ENCODE data around the gene THSD4.
"Not testable (repeated sequence)": the region's sequence is repeated elsewhere in the genome, so short reads cannot be mapped to it uniquely, and the experiment has no call there.

Gene THSD4

GRCh38 chr15:71716990-71717389 is 601.7 kb downstream of the THSD4 start:
- no peaks in the 10 kb centered on the region for H3K9me3 ChIP-seq (ENCODE audit: insufficient read depth, low read depth, low read length)
- no peaks in the 10 kb centered on the region for H3K9me2 ChIP-seq (replicated peaks; ENCODE audit: low read depth, low read length)
- no peak overlapping the region for H3K9ac ChIP-seq (ENCODE audit: low read depth, low read length, poor library complexity, severe bottlenecking)
- TF ChIP-seq CTCF (conservative IDR thresholded peaks at IDR 0.05; ENCODE audit: low read length): no peak
- TF ChIP-seq EZH2phosphoT487 (IDR thresholded peaks at IDR 0.05; ENCODE audit: borderline replicate concordance): no peak
- H3K4me1 ChIP-seq (ENCODE audit: insufficient read depth, low read length, poor library complexity, severe bottlenecking): no peaks in the 10 kb centered on the region
- H3K4me3 ChIP-seq (ENCODE audit: low read length, poor library complexity, severe bottlenecking): no peak overlapping the region
- H3K27me3 ChIP-seq (ENCODE audit: insufficient read depth, low read length, poor library complexity, severe bottlenecking): no peaks in the 10 kb centered on the region
- no peaks in the 10 kb centered on the region for H4K20me1 ChIP-seq (ENCODE audit: insufficient read depth, low read length, poor library complexity, severe bottlenecking)
- H3K4me2 ChIP-seq (ENCODE audit: low read depth, low read length, poor library complexity, severe bottlenecking): no peak overlapping the region
- H3K79me2 ChIP-seq (ENCODE audit: insufficient read depth, low read length): no peaks in the 10 kb centered on the region
- H3F3A ChIP-seq (ENCODE audit: low read depth): no peaks in the 10 kb centered on the region
- no peak overlapping the region for H2AFZ ChIP-seq (ENCODE audit: low read length)
- no peaks in the 10 kb centered on the region for H3K36me3 ChIP-seq (ENCODE audit: insufficient read depth, low read length)

GRCh38 chr15:71718116-71718910 is 603.0 kb downstream of the THSD4 start:
- no peak overlapping the region for H2AFZ ChIP-seq (ENCODE audit: low read length)
- no peaks in the 10 kb centered on the region for H3K9me3 ChIP-seq (ENCODE audit: insufficient read depth, low read depth, low read length)
- TF ChIP-seq CTCF (conservative IDR thresholded peaks at IDR 0.05; ENCODE audit: low read length): no peak
- TF ChIP-seq EZH2phosphoT487 (IDR thresholded peaks at IDR 0.05; ENCODE audit: borderline replicate concordance): no peak

GRCh38 chr15:71723344-71723743 is 608.1 kb downstream of the THSD4 start:
- Histone ChIP-seq H3K9me2 (replicated peaks; ENCODE audit: low read depth, low read length) (no peaks in the 10 kb centered on the region), H3K36me3 (ENCODE audit: insufficient read depth, low read length) (no peaks in the 10 kb centered on the region), H3K79me2 (ENCODE audit: insufficient read depth, low read length) (no peaks in the 10 kb centered on the region), H3F3A (ENCODE audit: low read depth) (no peaks in the 10 kb centered on the region), H2AFZ (ENCODE audit: low read length) (no peak overlapping the region), H3K4me1 (ENCODE audit: insufficient read depth, low read length, poor library complexity, severe bottlenecking) (no peaks in the 10 kb centered on the region), H3K9me3 (ENCODE audit: insufficient read depth, low read depth, low read length) (no peaks in the 10 kb centered on the region), H3K9ac (ENCODE audit: low read depth, low read length, poor library complexity, severe bottlenecking) (no peak overlapping the region), H4K20me1 (ENCODE audit: insufficient read depth, low read length, poor library complexity, severe bottlenecking) (no peaks in the 10 kb centered on the region), H3K4me3 (ENCODE audit: low read length, poor library complexity, severe bottlenecking) (no peak overlapping the region), H3K27me3 (ENCODE audit: insufficient read depth, low read length, poor library complexity, severe bottlenecking) (no peaks in the 10 kb centered on the region), H3K4me2 (ENCODE audit: low read depth, low read length, poor library complexity, severe bottlenecking) (no peak overlapping the region)
- TF ChIP-seq CTCF (conservative IDR thresholded peaks at IDR 0.05; ENCODE audit: low read length) (no peak), EZH2phosphoT487 (IDR thresholded peaks at IDR 0.05; ENCODE audit: borderline replicate concordance) (no peak)

More at GRCh38 chr15:71718116-71718910, 603.0 kb downstream of the THSD4 start:
- Histone ChIP-seq H3K9me2 (replicated peaks; ENCODE audit: low read depth, low read length) (no peaks in the 10 kb centered on the region), H3K4me3 (ENCODE audit: low read length, poor library complexity, severe bottlenecking) (no peak overlapping the region), H3F3A (ENCODE audit: low read depth) (no peaks in the 10 kb centered on the region), H3K9ac (ENCODE audit: low read depth, low read length, poor library complexity, severe bottlenecking) (no peak overlapping the region), H3K79me2 (ENCODE audit: insufficient read depth, low read length) (no peaks in the 10 kb centered on the region), H3K36me3 (ENCODE audit: insufficient read depth, low read length) (no peaks in the 10 kb centered on the region), H3K4me2 (ENCODE audit: low read depth, low read length, poor library complexity, severe bottlenecking) (no peak overlapping the region), H3K27me3 (ENCODE audit: insufficient read depth, low read length, poor library complexity, severe bottlenecking) (no peaks in the 10 kb centered on the region), H3K4me1 (ENCODE audit: insufficient read depth, low read length, poor library complexity, severe bottlenecking) (no peaks in the 10 kb centered on the region), H4K20me1 (ENCODE audit: insufficient read depth, low read length, poor library complexity, severe bottlenecking) (no peaks in the 10 kb centered on the region)

DNA sequence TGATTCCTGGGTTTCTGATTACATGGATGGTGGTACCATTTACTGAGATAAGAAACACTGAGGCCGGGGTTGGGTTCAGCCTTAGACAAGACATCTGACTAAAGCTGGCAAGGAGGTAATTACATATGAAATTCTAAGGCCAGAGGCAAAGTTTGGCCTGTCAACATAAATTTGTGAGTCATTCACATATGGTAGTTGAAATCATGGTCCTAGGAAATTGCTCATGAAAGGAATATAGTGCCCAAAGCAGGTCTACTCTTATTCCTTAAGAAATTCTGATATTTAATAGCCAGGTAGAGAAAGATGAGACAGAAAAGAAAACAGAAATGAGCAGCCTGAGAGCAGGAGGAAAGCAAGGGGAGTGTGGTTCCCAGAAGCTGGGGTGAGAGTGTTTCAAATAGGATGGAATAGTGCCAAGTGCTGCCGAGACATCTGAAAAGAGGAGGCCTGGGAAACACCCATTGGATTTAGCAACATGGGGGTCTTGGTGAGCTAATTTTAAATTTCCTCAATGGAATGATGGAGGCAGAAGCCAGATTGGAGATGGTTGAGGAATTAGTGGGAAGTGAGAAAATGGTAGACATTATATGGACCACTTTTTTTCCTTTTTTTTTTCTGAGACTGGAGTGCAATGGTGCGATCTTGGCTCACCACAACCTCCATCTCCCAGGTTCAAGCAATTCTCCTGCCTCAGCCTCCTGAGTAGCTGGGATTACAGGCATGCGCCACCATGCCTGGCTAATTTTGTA is 610.1 kb downstream of the THSD4 start:
- H3K4me3 ChIP-seq (ENCODE audit: low read length, poor library complexity, severe bottlenecking); H3F3A ChIP-seq (ENCODE audit: low read depth); H3K9me2 ChIP-seq (replicated peaks; ENCODE audit: low read depth, low read length); H3K4me2 ChIP-seq (ENCODE audit: low read depth, low read length, poor library complexity, severe bottlenecking); H3K9me3 ChIP-seq (ENCODE audit: insufficient read depth, low read depth, low read length); H2AFZ ChIP-seq (ENCODE audit: low read length); H3K4me1 ChIP-seq (ENCODE audit: insufficient read depth, low read length, poor library complexity, severe bottlenecking); H3K79me2 ChIP-seq (ENCODE audit: insufficient read depth, low read length); H3K36me3 ChIP-seq (ENCODE audit: insufficient read depth, low read length); H3K27me3 ChIP-seq (ENCODE audit: insufficient read depth, low read length, poor library complexity, severe bottlenecking); H3K9ac ChIP-seq (ENCODE audit: low read depth, low read length, poor library complexity, severe bottlenecking); H4K20me1 ChIP-seq (ENCODE audit: insufficient read depth, low read length, poor library complexity, severe bottlenecking): not testable (repeated sequence)

Measured in Loucy (cell line).